IMR-90 (cell line): Measurements from ENCODE around the gene GAL3ST2. TPM values are rescaled to one million over a fixed set of nuclear protein-coding genes. Genes with fewer than 3 reads are reported as not detected.

ENCODE experiments used
- ATAC-seq: fragments of 200-7000 bp; cut with Tn5 transposase; 2 replicates; pipeline ENCODE4 v1.9.1; 2020; ENCODE audit warnings: low read depth, mild to moderate bottlenecking, moderate library complexity
- BruUV-seq: library from RNA; stranded (reverse); fragments of 400-500 nt; replicated peaks from 2 replicates; lab custom pipeline; 2021; lab: Mats Ljungman, UMichigan
- CTCF ChIA-PET: fragments of 300-600 bp; formaldehyde crosslinking; extraction: SDS; loops from one replicate; lab custom pipeline; 2021; ENCODE audit warnings: antibody characterized with exemption; lab: Yijun Ruan, JAX
- POLR2A ChIA-PET: fragments of 300-600 bp; sonication (Branson Sonifier 250); formaldehyde crosslinking; loops from one replicate; lab custom pipeline; 2022; ENCODE audit warnings: antibody characterized with exemption; ENCODE audit not compliant: unreplicated experiment; lab: Charles Lee
- DNase-seq: peaks from one replicate; pipeline ENCODE4 v3.0.0; 2013
- H2AFZ ChIP-seq: replicated peaks from 2 replicates; pipeline ENCODE3; 2013; ENCODE audit warnings: low read length, mild to moderate bottlenecking; ENCODE audit not compliant: poor library complexity
- H2AK5ac ChIP-seq: 2 replicates; pipeline ENCODE4 v1.6.1; 2013; ENCODE audit warnings: low read depth, low read length, inconsistent platforms
- H2AK9ac ChIP-seq: replicated peaks from 2 replicates; pipeline ENCODE3; 2013; ENCODE audit warnings: mild to moderate bottlenecking, low read depth, low read length, moderate library complexity; ENCODE audit not compliant: poor library complexity
- H2BK120ac ChIP-seq: 2 replicates; pipeline ENCODE4 v1.6.1; 2013; ENCODE audit warnings: low read depth, low read length, inconsistent platforms
- H2BK15ac ChIP-seq: 3 replicates; pipeline ENCODE4 v1.6.1; 2013; ENCODE audit warnings: low read depth, low read length, inconsistent platforms
- H2BK20ac ChIP-seq: 2 replicates; pipeline ENCODE4 v1.6.1; 2013; ENCODE audit warnings: low read depth, mild to moderate bottlenecking, inconsistent platforms, low read length, moderate library complexity
- H2BK5ac ChIP-seq: 2 replicates; pipeline ENCODE4 v1.6.1; 2013; ENCODE audit warnings: mild to moderate bottlenecking, low read depth, low read length, inconsistent platforms; ENCODE audit not compliant: poor library complexity, severe bottlenecking
- H3K14ac ChIP-seq: replicated peaks from 2 replicates; pipeline ENCODE4 v1.6.1; 2013; ENCODE audit warnings: low read depth, low read length, inconsistent platforms
- H3K18ac ChIP-seq: 2 replicates; pipeline ENCODE4 v1.6.1; 2013; ENCODE audit warnings: low read depth, low read length, control low read depth
- H3K23ac ChIP-seq: 2 replicates; pipeline ENCODE4 v1.6.1; 2013; ENCODE audit warnings: low read depth, low read length, inconsistent platforms
- H3K27ac ChIP-seq: 2 replicates; pipeline ENCODE4 v1.5.1; 2013; ENCODE audit warnings: mild to moderate bottlenecking, control low read depth, low read length; ENCODE audit not compliant: insufficient read depth
- H3K27me3 ChIP-seq: 2 replicates; pipeline ENCODE4 v1.6.1; 2013; ENCODE audit warnings: low read length; ENCODE audit not compliant: control insufficient read depth, insufficient read depth
- H3K36me3 ChIP-seq: 2 replicates; pipeline ENCODE4 v1.6.1; 2013; ENCODE audit warnings: low read length, mixed read lengths; ENCODE audit not compliant: control insufficient read depth, insufficient read depth
- H3K4ac ChIP-seq: 2 replicates; pipeline ENCODE4 v1.6.1; 2013; ENCODE audit warnings: low read depth, low read length, inconsistent platforms
- H3K4me1 ChIP-seq: 2 replicates; pipeline ENCODE4 v1.6.1; 2013; ENCODE audit warnings: low read length, mixed read lengths; ENCODE audit not compliant: control insufficient read depth, insufficient read depth
- H3K4me2 ChIP-seq: 2 replicates; pipeline ENCODE4 v1.6.1; 2013; ENCODE audit warnings: low read depth, mild to moderate bottlenecking, control low read depth, low read length, moderate library complexity
- H3K4me3 ChIP-seq: 2 replicates; pipeline ENCODE4 v1.5.1; 2013; ENCODE audit warnings: low read depth, mild to moderate bottlenecking, control low read depth, low read length, moderate library complexity; ENCODE audit not compliant: insufficient read depth
- H3K56ac ChIP-seq: 2 replicates; pipeline ENCODE4 v1.6.1; 2013; ENCODE audit warnings: low read length, inconsistent platforms; ENCODE audit not compliant: insufficient read depth; ENCODE audit errors: extremely low read depth
- H3K79me1 ChIP-seq, 2 experiments: 2 replicates each; pipeline ENCODE4 v1.6.1; 2013; ENCODE audit warnings: low read length in 2 of 2, inconsistent platforms in 1 of 2, low read depth in 1 of 2
- H3K9ac ChIP-seq: 2 replicates; pipeline ENCODE4 v1.6.1; 2013; ENCODE audit warnings: low read depth, low read length, control low read depth
- H3K9me1 ChIP-seq: 2 replicates; pipeline ENCODE4 v1.6.1; 2013; ENCODE audit warnings: low read length, inconsistent platforms; ENCODE audit not compliant: insufficient read depth
- H3K9me3 ChIP-seq: 2 replicates; pipeline ENCODE4 v1.6.1; 2013; ENCODE audit warnings: low read length; ENCODE audit not compliant: control insufficient read depth, insufficient read depth
- H4K20me1 ChIP-seq: 2 replicates; pipeline ENCODE4 v1.6.1; 2013; ENCODE audit warnings: low read length, inconsistent platforms; ENCODE audit not compliant: insufficient read depth
- H4K5ac ChIP-seq: 2 replicates; pipeline ENCODE4 v1.6.1; 2013; ENCODE audit warnings: mild to moderate bottlenecking, low read depth, low read length, control low read depth
- H4K8ac ChIP-seq, 2 experiments: 2 replicates each; pipeline ENCODE4 v1.6.1; 2013; ENCODE audit warnings: low read depth in 2 of 2, low read length in 2 of 2, control low read depth in 1 of 2, inconsistent platforms in 1 of 2
- H4K91ac ChIP-seq: 2 replicates; pipeline ENCODE4 v1.6.1; 2013; ENCODE audit warnings: low read depth, low read length, inconsistent platforms; ENCODE audit not compliant: insufficient read depth
- BHLHE40 ChIP-seq: fragments of 150-350 bp; IDR thresholded peaks from 2 replicates; pipeline ENCODE4 v1.6.1; 2016; ENCODE audit warnings: mild to moderate bottlenecking, low read depth, low read length
- CEBPB ChIP-seq: IDR thresholded peaks from 2 replicates; pipeline ENCODE4 v1.6.1; 2012; ENCODE audit warnings: low read depth, low read length, improper control_type of control experiment
- CHD1 ChIP-seq: IDR thresholded peaks from 2 replicates; pipeline ENCODE4 v1.6.1; 2012; ENCODE audit warnings: low read depth, low read length, improper control_type of control experiment
- ELK1 ChIP-seq: fragments of 150-350 bp; IDR thresholded peaks from 2 replicates; pipeline ENCODE4 v1.6.1; 2016; ENCODE audit warnings: low read depth, mild to moderate bottlenecking, low read length, moderate library complexity, borderline replicate concordance
- FOS ChIP-seq: fragments of 150-350 bp; IDR thresholded peaks from 2 replicates; pipeline ENCODE4 v1.6.1; 2016; ENCODE audit warnings: low read depth, low read length
- MAFK ChIP-seq: IDR thresholded peaks from 2 replicates; pipeline ENCODE4 v1.6.1; 2012; ENCODE audit warnings: low read depth, low read length, improper control_type of control experiment
- MAZ ChIP-seq: IDR thresholded peaks from 2 replicates; pipeline ENCODE4 v1.6.1; 2012; ENCODE audit warnings: low read depth, mild to moderate bottlenecking, low read length, improper control_type of control experiment, moderate library complexity, borderline replicate concordance
- MXI1 ChIP-seq: IDR thresholded peaks from 2 replicates; pipeline ENCODE4 v1.6.1; 2012; ENCODE audit warnings: low read depth, mild to moderate bottlenecking, low read length, moderate library complexity, borderline replicate concordance
- NFE2L2 ChIP-seq: fragments of 150-350 bp; IDR thresholded peaks from 2 replicates; pipeline ENCODE4 v1.6.1; 2016; ENCODE audit warnings: low read depth, mild to moderate bottlenecking, low read length
- POLR2A ChIP-seq: IDR thresholded peaks from 2 replicates; pipeline ENCODE4 v1.6.1; 2012; ENCODE audit warnings: mild to moderate bottlenecking, low read depth, low read length
- RCOR1 ChIP-seq: IDR thresholded peaks from 2 replicates; pipeline ENCODE4 v1.6.1; 2012; ENCODE audit warnings: mild to moderate bottlenecking, low read length, improper control_type of control experiment; ENCODE audit not compliant: insufficient replicate concordance
- RFX5 ChIP-seq: IDR thresholded peaks from 2 replicates; pipeline ENCODE4 v1.8.0; 2012; ENCODE audit warnings: low read depth, mild to moderate bottlenecking, low read length, moderate library complexity
- SMC3 ChIP-seq: fragments of 150-350 bp; IDR thresholded peaks from 2 replicates; pipeline ENCODE4 v1.6.1; 2016; ENCODE audit warnings: low read depth, mild to moderate bottlenecking, antibody characterized with exemption, low read length, moderate library complexity
- WGBS, 2 experiments: methylation state at CpG; one replicate each; pipeline versions ENCODE4 v1.1.5 to v1.1.7; 2013; ENCODE audit warnings: missing lambda C conversion rate in 2 of 2; ENCODE audit not compliant: insufficient read length in 1 of 2; ENCODE audit errors: extremely low coverage in 2 of 2; 5-methylcytosine and 5-hydroxymethylcytosine counted together
- dilution Hi-C: fragments of 300-500 bp; cut with HindIII; formaldehyde crosslinking; loops from one replicate; pipeline ENCODE4 v1.14.3; 2018; ENCODE audit warnings: low sequenced_read_pairs; ENCODE audit not compliant: unreplicated experiment
- in situ Hi-C: fragments of 300-500 bp; cut with MboI; formaldehyde crosslinking; loops from 3 replicates; pipeline ENCODE4 v1.14.3; 2019; ENCODE audit warnings: low sequenced_read_pairs, inconsistent platforms, mixed read lengths
- intact Hi-C: fragments of 100-400 bp; cut with micrococcal nuclease; formaldehyde crosslinking; loops from 2 replicates; pipeline ENCODE4 v1.10.0; 2022
- polyA plus RNA-seq, 3 experiments: library from polyadenylated mRNA; depleted of rRNA; stranded (reverse); fragments of >200 nt; gene quantifications; 2 replicates each; pipeline ENCODE4 v1.2.3, GENCODE V29; 2012; ENCODE audit warnings: low replicate concordance in 1 of 3
- total RNA-seq: library from RNA; depleted of rRNA; stranded (reverse); fragments of >200 nt; gene quantifications from 2 replicates; pipeline ENCODE4 v1.2.3, GENCODE V29; 2012
- TF ChIP-seq, protein P1 (sequence below): fragments of 150-350 bp; IDR thresholded peaks from 2 replicates; pipeline ENCODE4 v1.6.1; 2017; ENCODE audit warnings: mild to moderate bottlenecking, antibody characterized with exemption, low read length, low read depth
- TF ChIP-seq, protein P2 (sequence below): conservative IDR thresholded peaks from 2 replicates; pipeline ENCODE4 v1.5.1; 2012; ENCODE audit warnings: mild to moderate bottlenecking, low read depth, low read length, improper control_type of control experiment

GAL3ST2 gene
- total and polyA plus RNA-seq, 2 of the 4 experiments (the other 2 are of a cell fraction): 0.07 TPM; not detected in 1

DNA sequence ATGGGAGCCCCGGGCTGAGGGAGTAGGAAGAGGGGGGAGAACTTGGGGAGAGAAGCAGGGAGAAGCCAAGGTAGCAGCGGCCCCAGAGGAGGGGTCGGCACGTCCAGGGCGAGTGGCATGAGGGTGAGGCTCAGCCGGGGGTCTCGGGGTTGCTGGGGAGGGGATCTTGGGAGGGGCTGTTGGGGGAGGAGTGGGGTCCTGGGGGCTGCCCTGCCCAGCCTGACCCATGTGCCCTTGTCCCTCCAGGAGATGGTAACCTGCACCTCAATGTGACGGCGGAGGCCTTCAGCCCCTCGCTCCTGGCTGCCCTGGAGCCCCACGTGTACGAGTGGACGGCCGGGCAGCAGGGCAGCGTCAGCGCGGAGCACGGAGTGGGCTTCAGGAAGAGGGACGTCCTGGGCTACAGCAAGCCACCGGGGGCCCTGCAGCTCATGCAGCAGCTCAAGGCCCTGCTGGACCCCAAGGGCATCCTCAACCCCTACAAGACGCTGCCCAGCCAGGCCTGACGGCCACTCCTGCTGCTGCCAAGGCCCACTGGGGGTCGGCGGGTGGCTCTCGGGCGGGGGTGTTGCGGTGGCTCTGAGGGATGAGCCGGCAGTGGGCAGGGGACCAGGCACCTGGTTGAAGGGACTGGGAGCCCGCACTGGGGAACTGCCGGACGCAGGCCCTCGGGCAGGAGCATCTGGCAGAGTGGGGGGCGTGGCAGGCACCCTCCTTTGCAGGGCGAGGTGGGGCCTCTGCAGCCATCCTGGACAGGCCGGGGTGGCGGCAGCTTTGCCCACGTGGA is 9.0 kb upstream of the GAL3ST2 start:
- H2BK20ac ChIP-seq: no peak overlapping the region
- POLR2A ChIA-PET: no interaction called here
- dilution Hi-C loops: no loop called here
- no peak for TF ChIP-seq RCOR1
- no peak for TF ChIP-seq POLR2A
- no peak for TF ChIP-seq ELK1
- TF ChIP-seq BHLHE40: no peak
- TF ChIP-seq CEBPB: no peak
- TF ChIP-seq, protein P1, sequence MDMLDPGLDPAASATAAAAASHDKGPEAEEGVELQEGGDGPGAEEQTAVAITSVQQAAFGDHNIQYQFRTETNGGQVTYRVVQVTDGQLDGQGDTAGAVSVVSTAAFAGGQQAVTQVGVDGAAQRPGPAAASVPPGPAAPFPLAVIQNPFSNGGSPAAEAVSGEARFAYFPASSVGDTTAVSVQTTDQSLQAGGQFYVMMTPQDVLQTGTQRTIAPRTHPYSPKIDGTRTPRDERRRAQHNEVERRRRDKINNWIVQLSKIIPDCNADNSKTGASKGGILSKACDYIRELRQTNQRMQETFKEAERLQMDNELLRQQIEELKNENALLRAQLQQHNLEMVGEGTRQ: no peak
- TF ChIP-seq, protein P2, sequence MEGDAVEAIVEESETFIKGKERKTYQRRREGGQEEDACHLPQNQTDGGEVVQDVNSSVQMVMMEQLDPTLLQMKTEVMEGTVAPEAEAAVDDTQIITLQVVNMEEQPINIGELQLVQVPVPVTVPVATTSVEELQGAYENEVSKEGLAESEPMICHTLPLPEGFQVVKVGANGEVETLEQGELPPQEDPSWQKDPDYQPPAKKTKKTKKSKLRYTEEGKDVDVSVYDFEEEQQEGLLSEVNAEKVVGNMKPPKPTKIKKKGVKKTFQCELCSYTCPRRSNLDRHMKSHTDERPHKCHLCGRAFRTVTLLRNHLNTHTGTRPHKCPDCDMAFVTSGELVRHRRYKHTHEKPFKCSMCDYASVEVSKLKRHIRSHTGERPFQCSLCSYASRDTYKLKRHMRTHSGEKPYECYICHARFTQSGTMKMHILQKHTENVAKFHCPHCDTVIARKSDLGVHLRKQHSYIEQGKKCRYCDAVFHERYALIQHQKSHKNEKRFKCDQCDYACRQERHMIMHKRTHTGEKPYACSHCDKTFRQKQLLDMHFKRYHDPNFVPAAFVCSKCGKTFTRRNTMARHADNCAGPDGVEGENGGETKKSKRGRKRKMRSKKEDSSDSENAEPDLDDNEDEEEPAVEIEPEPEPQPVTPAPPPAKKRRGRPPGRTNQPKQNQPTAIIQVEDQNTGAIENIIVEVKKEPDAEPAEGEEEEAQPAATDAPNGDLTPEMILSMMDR: no peak
- no peak for TF ChIP-seq CHD1
- TF ChIP-seq RFX5: no peak
- no peak for TF ChIP-seq MXI1
- TF ChIP-seq SMC3: no peak
- no peak for TF ChIP-seq MAFK
- TF ChIP-seq FOS: no peak
- TF ChIP-seq NFE2L2: no peak
- no peak for TF ChIP-seq MAZ

More for the DNA sequence above, 9.0 kb upstream of the GAL3ST2 start:
- 98% methylated on average over 6 of the region's 37 CpGs; no CpG with 5 or more reads in 1 of the 2 experiments for WGBS, 2 experiments
- Histone ChIP-seq H3K36me3 (peaks cover 12% of the 10 kb centered on the region), H3K18ac (no peak overlapping the region), H2BK120ac (no peak overlapping the region), H3K27ac (no peak overlapping the region), H2BK5ac (no peak overlapping the region), H2BK15ac (no peak overlapping the region), H3K56ac (no peak overlapping the region), H4K91ac (no peak overlapping the region), H4K5ac (no peak overlapping the region), H3K4ac (no peak overlapping the region), H3K4me2 (no peak overlapping the region), H3K23ac (no peak overlapping the region), H3K4me3 (no peak overlapping the region), H4K20me1 (no peaks in the 10 kb centered on the region; the same call in 1 of the 2 replicates), H2AFZ (no peak overlapping the region), H2AK9ac (no peak overlapping the region), H3K14ac (no peak overlapping the region), H2AK5ac (no peak overlapping the region), H4K8ac (no peak overlapping the region), H3K9me1 (no peaks in the 10 kb centered on the region), H3K9ac (no peak overlapping the region), H3K79me1 (no peaks in the 10 kb centered on the region), H3K27me3 (no peaks in the 10 kb centered on the region), H3K4me1 (peaks cover 6% of the 10 kb centered on the region; the same call in 1 of the 2 replicates), H3K9me3 (no peaks in the 10 kb centered on the region)
- BruUV-seq: no TSS peak
- intact Hi-C loops: no loop called here
- ATAC-seq (no peak), DNase-seq (no peak)
- CTCF ChIA-PET: no interaction called here
- in situ Hi-C loops: no loop called here
